Activated naive CD8-positive, alpha-beta T cell treated with anti-CD3 and anti-CD28 coated beads, Interleukin-2, amount 50 U/mL, for 24 hours (primary cell): ENCODE data around the gene EZH1.
"Not testable (repeated sequence)": the region's sequence is repeated elsewhere in the genome, so short reads cannot be mapped to it uniquely, and the experiment has no call there.

Source experiments
- ATAC-seq: fragments of 150-1000 bp; cut with Tn5 transposase; one replicate; pipeline ENCODE4 v1.10.0; 2021
- DNase-seq: peaks from one replicate; pipeline ENCODE4 v3.0.0; 2021
- H3K27ac Mint-ChIP-seq: one replicate; pipeline ENCODE4 v1.8.0; 2021; ENCODE audit warnings: mild to moderate bottlenecking, mixed read lengths
- H3K27me3 Mint-ChIP-seq: one replicate; pipeline ENCODE4 v1.8.0; 2021; ENCODE audit warnings: mixed read lengths
- H3K36me3 Mint-ChIP-seq: one replicate; pipeline ENCODE4 v1.8.0; 2021; ENCODE audit warnings: low read depth, mixed read lengths
- H3K4me1 Mint-ChIP-seq: one replicate; pipeline ENCODE4 v1.8.0; 2021; ENCODE audit warnings: mixed read lengths
- H3K4me3 Mint-ChIP-seq: one replicate; pipeline ENCODE4 v1.8.0; 2021; ENCODE audit warnings: mild to moderate bottlenecking, moderate library complexity, mixed read lengths
- H3K9me3 Mint-ChIP-seq: one replicate; pipeline ENCODE4 v1.8.0; 2021; ENCODE audit warnings: mixed read lengths

Gene EZH1

DNA sequence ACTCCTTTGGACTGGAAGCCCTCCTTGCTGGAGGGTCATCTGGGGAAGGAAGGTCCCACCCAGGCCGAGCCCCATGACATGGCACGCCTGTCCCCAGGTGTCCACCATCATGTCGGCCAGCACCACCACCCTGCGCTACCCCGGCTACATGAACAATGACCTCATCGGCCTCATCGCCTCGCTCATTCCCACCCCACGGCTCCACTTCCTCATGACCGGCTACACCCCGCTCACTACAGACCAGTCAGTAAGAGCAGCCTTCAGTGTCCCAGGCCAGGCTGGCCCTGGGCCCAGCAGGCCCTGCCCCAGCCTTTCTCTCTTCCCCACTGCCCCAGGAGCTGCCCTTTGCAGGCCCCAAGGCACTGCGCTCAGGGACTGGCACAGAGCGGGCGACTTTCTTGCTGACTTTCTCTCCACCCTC, 79.2 kb downstream of the EZH1 start:
- ATAC-seq, result no peak
- Mint-ChIP-seq H3K4me1 (peaks cover 4% of the 10 kb centered on the region), H3K27ac (no peak overlapping the region), H3K36me3 (peaks cover 2% of the 10 kb centered on the region), H3K4me3 (no peak overlapping the region), H3K9me3 (no peaks in the 10 kb centered on the region), H3K27me3 (peaks cover 15% of the 10 kb centered on the region)
- DNase-seq, result no peak

DNA sequence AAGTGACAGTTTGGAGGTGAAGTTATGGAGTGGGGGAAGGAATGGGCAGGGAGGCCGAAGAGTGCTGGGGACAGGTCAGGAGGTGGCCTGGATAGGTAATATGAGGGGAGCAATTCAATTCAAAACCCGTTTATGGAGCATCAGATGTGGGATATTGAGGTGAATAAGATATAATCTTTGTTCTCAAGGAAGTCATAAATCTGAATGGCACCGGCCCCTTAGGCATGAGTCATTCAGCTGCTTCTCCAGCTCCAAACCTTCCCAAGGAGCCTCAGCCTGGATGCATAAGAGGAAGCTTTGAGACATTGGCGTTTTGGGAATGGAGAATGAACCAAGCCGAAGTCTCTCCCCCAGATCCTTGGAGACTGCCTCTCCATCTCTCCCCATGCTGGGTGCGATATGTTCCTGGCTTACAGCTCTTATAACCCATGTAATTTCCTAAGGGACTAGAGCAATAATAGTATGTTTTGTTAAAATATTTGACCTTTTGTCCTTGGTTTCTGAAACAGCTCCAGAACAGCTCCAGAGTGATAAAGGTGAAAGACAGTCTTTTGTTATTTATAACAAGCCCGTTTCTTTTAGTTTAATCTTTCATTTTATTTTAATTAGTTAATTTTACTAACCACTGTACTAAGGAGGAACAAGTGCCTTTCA, 84.0 kb downstream of the EZH1 start:
- no peak overlapping the region for H3K27ac Mint-ChIP-seq
- no peak for ATAC-seq
- H3K9me3 Mint-ChIP-seq, result peaks cover 9% of the 10 kb centered on the region
- peaks cover 7% of the 10 kb centered on the region for H3K36me3 Mint-ChIP-seq
- no peaks in the 10 kb centered on the region for H3K27me3 Mint-ChIP-seq
- H3K4me1 Mint-ChIP-seq, result peaks cover 21% of the 10 kb centered on the region
- H3K4me3 Mint-ChIP-seq, result no peak overlapping the region
- no peak for DNase-seq

DNA sequence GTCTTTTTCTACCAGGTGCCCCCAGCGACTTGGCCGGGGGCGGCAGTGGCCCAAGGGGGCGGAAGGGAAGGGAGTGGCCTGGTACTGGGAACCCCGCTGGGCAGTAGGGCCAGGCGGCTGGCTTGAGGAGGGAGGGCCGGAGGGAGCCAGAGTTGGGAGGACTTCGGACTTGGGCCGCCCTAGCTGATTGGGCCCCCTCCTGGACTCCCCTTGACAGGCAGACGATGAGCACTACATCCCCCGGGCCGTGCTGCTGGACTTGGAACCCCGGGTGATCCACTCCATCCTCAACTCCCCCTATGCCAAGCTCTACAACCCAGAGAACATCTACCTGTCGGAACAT, 84.9 kb downstream of the EZH1 start:
- DNase-seq, H3K36me3 Mint-ChIP-seq, ATAC-seq, H3K27me3 Mint-ChIP-seq, H3K9me3 Mint-ChIP-seq, H3K27ac Mint-ChIP-seq: not testable (repeated sequence)
- H3K4me1 Mint-ChIP-seq, result peaks cover 26% of the 10 kb centered on the region
- peak overlapping the region; percentile 87 for H3K4me3 Mint-ChIP-seq

DNA sequence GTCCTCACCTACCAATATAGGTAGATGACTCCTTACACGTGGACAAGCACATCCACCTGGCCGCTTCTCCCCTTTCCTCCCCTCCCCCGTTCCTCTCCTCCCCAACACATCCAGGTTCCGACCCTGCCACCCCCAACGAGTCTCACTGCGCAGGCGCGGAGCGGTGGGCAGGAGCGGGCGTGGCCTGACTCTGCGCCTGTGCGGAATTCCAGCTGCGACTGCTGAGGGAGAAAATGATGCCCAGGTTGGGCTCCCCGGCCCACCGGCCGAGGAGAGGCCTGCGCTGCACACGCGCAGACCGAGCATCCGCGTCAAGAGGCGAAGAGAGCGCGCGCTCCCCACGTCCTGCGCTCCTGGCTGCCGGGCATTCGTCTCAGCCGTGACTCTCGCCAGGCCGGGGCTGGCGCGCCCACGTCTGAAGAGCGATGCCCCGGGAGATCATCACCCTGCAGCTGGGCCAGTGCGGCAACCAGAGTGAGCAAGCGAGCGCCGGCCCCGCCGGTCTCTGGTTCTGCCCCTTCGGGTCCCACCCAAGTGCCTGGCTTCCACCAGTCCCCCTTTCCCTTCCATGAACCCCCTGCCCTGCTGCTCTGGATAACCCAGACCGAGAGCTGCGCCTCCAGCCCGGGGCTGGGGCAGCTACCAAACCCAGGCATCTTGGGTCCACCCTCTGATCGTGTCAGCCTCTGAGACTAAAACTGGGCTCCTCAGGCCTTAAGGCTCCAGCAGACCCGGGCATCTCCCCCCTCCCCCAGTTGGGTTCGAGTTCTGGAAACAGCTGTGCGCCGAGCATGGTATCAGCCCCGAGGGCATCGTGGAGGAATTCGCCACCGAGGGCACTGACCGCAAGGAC, 85.5 kb downstream of the EZH1 start, which contains the start of gene TUBG2:
TUBG2 (plus strand) TSS at position 206 of the 853 bp plus-strand sequence; CDS start at position 426, 220 bp downstream.
- Mint-ChIP-seq H3K4me3 (peak within 1 kb of the TSS; percentile 87), H3K27me3 (peaks cover 8% of the 10 kb centered on the region), H3K9me3 (peaks cover 9% of the 10 kb centered on the region), H3K4me1 (peaks cover 26% of the 10 kb centered on the region), H3K27ac (peak within 1 kb of the TSS; percentile 89), H3K36me3 (peaks cover 5% of the 10 kb centered on the region)
- peak; percentile 84 for DNase-seq
- peak; percentile 73 for ATAC-seq

DNA sequence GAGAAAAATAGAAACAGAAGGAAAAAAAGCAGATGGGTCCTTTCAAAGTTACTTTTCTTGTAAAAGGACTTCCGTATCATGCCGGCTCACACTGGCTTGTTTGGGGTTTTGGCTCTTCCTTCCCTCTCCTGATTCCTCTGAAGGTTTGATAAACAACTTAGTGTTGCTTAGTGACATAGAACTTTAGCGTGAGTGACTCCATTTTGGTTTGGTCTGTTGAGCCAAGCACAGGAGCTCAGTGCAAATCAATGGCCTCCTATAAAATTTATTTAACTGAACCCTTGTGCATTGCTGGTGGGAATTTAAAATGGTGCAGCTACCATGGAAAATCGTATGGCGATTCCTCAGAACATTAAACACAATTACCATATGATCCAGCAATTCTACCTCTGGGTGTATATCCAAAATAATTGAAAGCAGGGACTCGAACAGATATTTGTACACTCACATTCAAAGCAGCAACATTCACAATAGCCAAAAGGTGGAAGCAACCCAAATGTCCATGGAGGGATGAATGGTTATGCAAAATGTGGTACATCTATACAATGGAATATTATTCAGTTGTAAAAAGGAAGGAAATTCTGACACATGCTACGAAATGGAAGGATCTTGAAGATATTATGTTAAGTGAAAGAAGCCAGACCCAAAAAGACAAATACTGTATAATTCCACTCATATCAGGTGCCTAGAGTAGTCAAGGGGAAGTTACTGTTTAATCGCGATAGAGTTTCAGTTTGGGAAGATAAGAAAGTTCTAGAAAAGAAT, 86.8 kb downstream of the EZH1 start:
- ATAC-seq, result no peak
- no peak for DNase-seq
- peaks cover 5% of the 10 kb centered on the region for H3K36me3 Mint-ChIP-seq
- H3K4me1 Mint-ChIP-seq, result peaks cover 30% of the 10 kb centered on the region
- peak overlapping the region; percentile 77 for H3K27ac Mint-ChIP-seq
- H3K4me3 Mint-ChIP-seq, result peak overlapping the region; percentile 87
- H3K9me3 Mint-ChIP-seq, result peaks cover 9% of the 10 kb centered on the region
- H3K27me3 Mint-ChIP-seq, result peaks cover 17% of the 10 kb centered on the region

DNA sequence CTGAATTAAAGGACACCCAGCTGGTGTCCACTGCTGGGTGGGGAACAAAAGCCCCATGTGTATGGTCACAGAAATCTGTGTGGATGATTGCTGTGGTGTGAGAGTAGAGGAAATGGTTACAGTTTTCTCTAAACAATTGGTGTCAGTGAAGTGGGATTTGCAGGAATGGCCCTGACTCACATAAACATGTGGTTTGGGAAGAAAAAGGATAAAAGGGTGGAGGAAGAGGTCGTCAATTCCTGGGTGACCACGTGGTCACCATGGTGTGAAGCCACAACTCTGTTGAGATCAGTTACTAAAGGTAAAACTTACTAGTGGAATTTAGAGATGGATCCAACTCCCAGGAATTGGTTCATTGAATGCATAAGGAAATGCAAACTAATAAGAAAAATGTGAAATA, 89.3 kb downstream of the EZH1 start:
- Mint-ChIP-seq H3K27me3 (peaks cover 23% of the 10 kb centered on the region), H3K4me1 (peaks cover 30% of the 10 kb centered on the region), H3K36me3 (peaks cover 5% of the 10 kb centered on the region), H3K4me3 (no peak overlapping the region), H3K27ac (peak overlapping the region; percentile 63), H3K9me3 (peaks cover 9% of the 10 kb centered on the region)
- no peak for ATAC-seq
- DNase-seq, result no peak

DNA sequence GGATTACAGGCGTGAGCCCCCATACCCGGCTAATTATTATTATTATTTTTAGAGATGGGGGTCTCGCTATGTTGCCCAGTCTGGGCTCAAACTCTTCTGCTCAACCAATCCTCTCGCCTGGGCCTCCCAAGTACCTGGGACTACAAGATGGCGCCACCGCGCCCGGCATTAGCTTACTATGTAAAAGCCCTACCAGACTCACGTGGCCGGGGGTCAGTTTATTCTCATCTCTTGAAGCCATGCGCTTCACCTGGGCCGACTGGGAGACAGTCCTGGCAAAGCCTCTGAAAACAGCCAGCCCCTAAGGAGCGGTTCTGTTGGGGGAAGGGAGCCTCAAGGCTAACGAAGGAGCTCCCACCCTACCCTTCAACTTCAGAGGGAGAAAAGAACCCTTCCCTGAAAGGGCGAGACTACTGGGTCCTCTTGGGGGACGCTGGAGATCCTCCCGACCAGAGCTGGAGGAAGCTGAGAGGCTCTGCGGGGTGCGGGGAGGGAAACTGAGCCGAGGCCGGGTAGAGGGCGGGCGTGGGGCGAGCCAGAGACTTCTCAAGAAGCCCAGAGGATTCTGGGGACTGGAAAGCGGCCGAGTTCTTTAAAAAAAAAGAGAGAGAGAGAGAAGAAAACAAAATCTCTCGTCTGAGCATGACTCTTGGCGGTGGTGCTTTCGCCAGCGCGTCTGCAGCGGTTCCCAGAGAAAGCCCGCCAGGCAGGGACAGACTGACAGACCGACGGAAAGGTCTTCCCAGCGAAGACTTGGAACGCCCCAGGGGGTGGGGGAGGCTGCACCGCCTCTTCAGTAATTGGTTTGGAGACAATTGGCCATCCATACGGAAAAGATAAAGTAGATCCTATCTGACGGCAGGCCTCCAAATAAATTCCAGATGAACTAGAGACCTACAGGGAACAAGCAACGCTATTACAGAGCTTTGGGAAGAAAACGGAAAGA, 91.4 kb downstream of the EZH1 start:
- H3K4me1 Mint-ChIP-seq, result peaks cover 19% of the 10 kb centered on the region
- no peak overlapping the region for H3K4me3 Mint-ChIP-seq
- ATAC-seq (no peak), DNase-seq (no peak)
- peaks cover 3% of the 10 kb centered on the region for H3K36me3 Mint-ChIP-seq
- no peak overlapping the region for H3K27ac Mint-ChIP-seq
- H3K9me3 Mint-ChIP-seq, result peaks cover 9% of the 10 kb centered on the region
- H3K27me3 Mint-ChIP-seq, result peaks cover 23% of the 10 kb centered on the region

DNA sequence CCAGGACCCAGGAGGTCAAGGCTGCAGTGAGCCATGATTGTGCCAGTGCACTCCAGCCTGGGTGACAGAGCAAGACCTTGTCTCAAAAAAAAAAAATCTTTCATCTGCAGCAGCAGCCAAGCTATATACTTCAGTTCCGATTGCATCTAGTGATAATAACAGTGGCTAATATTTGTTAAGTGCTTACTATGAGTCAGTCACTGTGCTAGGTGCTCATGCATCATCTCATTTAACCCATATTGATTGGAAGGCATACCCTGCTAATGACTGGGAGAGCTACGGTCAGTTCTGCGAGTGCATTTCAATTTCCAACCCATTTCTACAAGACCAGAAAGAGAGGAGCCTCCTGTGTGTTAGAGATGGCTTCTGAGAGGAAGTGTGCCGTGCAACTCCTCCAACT, 93.4 kb downstream of the EZH1 start:
- DNase-seq, result no peak
- no peaks in the 10 kb centered on the region for H3K36me3 Mint-ChIP-seq
- peaks cover 27% of the 10 kb centered on the region for H3K27me3 Mint-ChIP-seq
- H3K4me1 Mint-ChIP-seq, result peaks cover 19% of the 10 kb centered on the region
- no peak overlapping the region for H3K4me3 Mint-ChIP-seq
- no peak overlapping the region for H3K27ac Mint-ChIP-seq
- ATAC-seq, result no peak
- H3K9me3 Mint-ChIP-seq, result peaks cover 3% of the 10 kb centered on the region
